ENCODE data around the gene GANC.

The GANC gene

GRCh38 chr15:42306681-42307080 lies 33.7 kb downstream of the GANC start:
- no peak for DNase-seq (ENCODE audit: low spot score)
- H3K79me1 ChIP-seq (ENCODE audit: low read depth, low read length): no peaks in the 10 kb centered on the region
- H3K36me3 ChIP-seq (replicated peaks in 1 of 2; ENCODE audit: control insufficient read depth in 2 of 2, insufficient read depth in 2 of 2, low read length in 2 of 2): peaks cover 0 to 10% of the 10 kb centered on the region in 2 donors
- H2BK5ac ChIP-seq (ENCODE audit: low read length): no peak overlapping the region
- no peak overlapping the region for H3K4me3 ChIP-seq (ENCODE audit: low read length in 2 of 2)
- peaks cover 0 to 2% of the 10 kb centered on the region in 2 donors for H3K4me1 ChIP-seq (ENCODE audit: control insufficient read depth in 2 of 2, insufficient read depth in 1 of 2, low read depth in 1 of 2, low read length in 2 of 2)
- no peak overlapping the region for H3K4ac ChIP-seq (ENCODE audit: low read length)
- H4K8ac ChIP-seq (ENCODE audit: low read depth, low read length): no peak overlapping the region
- H3K27ac ChIP-seq (replicated peaks; ENCODE audit: low read length): no peak overlapping the region
- H3K9ac ChIP-seq (ENCODE audit: low read depth, low read length, poor library complexity): no peak overlapping the region
- H3K4me2 ChIP-seq (ENCODE audit: insufficient read depth, low read length, poor library complexity, severe bottlenecking): no peak overlapping the region
- no peak overlapping the region for H2BK120ac ChIP-seq (ENCODE audit: low read depth, low read length)
- no peak overlapping the region for H3K23ac ChIP-seq (ENCODE audit: low read depth, low read length, poor library complexity)
- no peak overlapping the region for H2BK12ac ChIP-seq (ENCODE audit: low read length)
- H3K9me3 ChIP-seq (replicated peaks in 1 of 2; ENCODE audit: control insufficient read depth in 2 of 2, insufficient read depth in 1 of 2, low read depth in 1 of 2, low read length in 2 of 2): no peaks in the 10 kb centered on the region
- no CpG with 5 or more reads among the region's 1 CpG for WGBS, 2 donors (ENCODE audit: extremely low coverage in 2 of 2, insufficient read length in 2 of 2, insufficient replicate concordance in 1 of 2)
- H2AK5ac ChIP-seq (ENCODE audit: low read depth, low read length): no peak overlapping the region
- H3K27me3 ChIP-seq (ENCODE audit: control insufficient read depth in 3 of 3, insufficient read depth in 3 of 3, low read depth in 1 of 3, low read length in 3 of 3): no peaks in the 10 kb centered on the region
- H3K14ac ChIP-seq (ENCODE audit: low read length): no peak overlapping the region
- no peak overlapping the region for H2AFZ ChIP-seq (ENCODE audit: low read length)
- no peak overlapping the region for H3K18ac ChIP-seq (ENCODE audit: low read length)
- H2BK15ac ChIP-seq (ENCODE audit: low read length): no peak overlapping the region
- H4K91ac ChIP-seq (ENCODE audit: low read depth, low read length, poor library complexity): no peak overlapping the region

GRCh38 chr15:42313463-42313862 lies 40.5 kb downstream of the GANC start:
- no peak overlapping the region for H3K4ac ChIP-seq (ENCODE audit: low read length)
- no peaks in the 10 kb centered on the region for H3K79me1 ChIP-seq (ENCODE audit: low read depth, low read length)
- DNase-seq (ENCODE audit: low spot score): no peak
- H2BK12ac ChIP-seq (ENCODE audit: low read length): no peak overlapping the region
- no peak overlapping the region for H3K18ac ChIP-seq (ENCODE audit: low read length)
- H4K91ac ChIP-seq (ENCODE audit: low read depth, low read length, poor library complexity): no peak overlapping the region
- H3K4me2 ChIP-seq (ENCODE audit: insufficient read depth, low read length, poor library complexity, severe bottlenecking): no peak overlapping the region
- H2AK5ac ChIP-seq (ENCODE audit: low read depth, low read length): no peak overlapping the region
- peaks cover 0 to 10% of the 10 kb centered on the region in 2 donors for H3K36me3 ChIP-seq (replicated peaks in 1 of 2; ENCODE audit: control insufficient read depth in 2 of 2, insufficient read depth in 2 of 2, low read length in 2 of 2)
- no peak overlapping the region for H3K9ac ChIP-seq (ENCODE audit: low read depth, low read length, poor library complexity)
- H3K27me3 ChIP-seq (ENCODE audit: control insufficient read depth in 3 of 3, insufficient read depth in 3 of 3, low read depth in 1 of 3, low read length in 3 of 3): no peaks in the 10 kb centered on the region
- no peak overlapping the region for H3K23ac ChIP-seq (ENCODE audit: low read depth, low read length, poor library complexity)
- no peaks in the 10 kb centered on the region for H3K9me3 ChIP-seq (replicated peaks in 1 of 2; ENCODE audit: control insufficient read depth in 2 of 2, insufficient read depth in 1 of 2, low read depth in 1 of 2, low read length in 2 of 2)
- no peak overlapping the region for H2AFZ ChIP-seq (ENCODE audit: low read length)
- H3K27ac ChIP-seq (replicated peaks; ENCODE audit: low read length): no peak overlapping the region
- no peak overlapping the region for H2BK5ac ChIP-seq (ENCODE audit: low read length)
- WGBS, 2 donors (ENCODE audit: extremely low coverage in 2 of 2, insufficient read length in 2 of 2, insufficient replicate concordance in 1 of 2): no CpG with 5 or more reads among the region's 3 CpGs
- no peak overlapping the region for H2BK15ac ChIP-seq (ENCODE audit: low read length)
- H3K14ac ChIP-seq (ENCODE audit: low read length): no peak overlapping the region
- peaks cover 0 to 2% of the 10 kb centered on the region in 2 donors for H3K4me1 ChIP-seq (ENCODE audit: control insufficient read depth in 2 of 2, insufficient read depth in 1 of 2, low read depth in 1 of 2, low read length in 2 of 2)
- H3K4me3 ChIP-seq (ENCODE audit: low read length in 2 of 2): no peak overlapping the region
- no peak overlapping the region for H4K8ac ChIP-seq (ENCODE audit: low read depth, low read length)
- H2BK120ac ChIP-seq (ENCODE audit: low read depth, low read length): no peak overlapping the region

GRCh38 chr15:42314818-42315217 lies 41.8 kb downstream of the GANC start:
- no peak overlapping the region for H2AK5ac ChIP-seq (ENCODE audit: low read depth, low read length)

GRCh38 chr15:42315521-42315920 lies 42.5 kb downstream of the GANC start:
- Histone ChIP-seq H3K79me1 (ENCODE audit: low read depth, low read length) (no peaks in the 10 kb centered on the region), H2BK5ac (ENCODE audit: low read length) (no peak overlapping the region), H2BK120ac (ENCODE audit: low read depth, low read length) (no peak overlapping the region), H3K18ac (ENCODE audit: low read length) (no peak overlapping the region), H3K4me2 (ENCODE audit: insufficient read depth, low read length, poor library complexity, severe bottlenecking) (no peak overlapping the region), H3K4me3 (ENCODE audit: low read length in 2 of 2) (no peak overlapping the region), H2AFZ (ENCODE audit: low read length) (no peak overlapping the region), H4K8ac (ENCODE audit: low read depth, low read length) (no peak overlapping the region), H2AK5ac (ENCODE audit: low read depth, low read length) (no peak overlapping the region), H3K9me3 (replicated peaks in 1 of 2; ENCODE audit: control insufficient read depth in 2 of 2, insufficient read depth in 1 of 2, low read depth in 1 of 2, low read length in 2 of 2) (no peaks in the 10 kb centered on the region), H3K9ac (ENCODE audit: low read depth, low read length, poor library complexity) (no peak overlapping the region), H4K91ac (ENCODE audit: low read depth, low read length, poor library complexity) (no peak overlapping the region), H3K27me3 (ENCODE audit: control insufficient read depth in 3 of 3, insufficient read depth in 3 of 3, low read depth in 1 of 3, low read length in 3 of 3) (no peaks in the 10 kb centered on the region), H2BK15ac (ENCODE audit: low read length) (no peak overlapping the region), H3K14ac (ENCODE audit: low read length) (no peak overlapping the region), H3K36me3 (replicated peaks in 1 of 2; ENCODE audit: control insufficient read depth in 2 of 2, insufficient read depth in 2 of 2, low read length in 2 of 2) (peaks cover 0 to 6% of the 10 kb centered on the region in 2 donors), H2BK12ac (ENCODE audit: low read length) (no peak overlapping the region), H3K4me1 (ENCODE audit: control insufficient read depth in 2 of 2, insufficient read depth in 1 of 2, low read depth in 1 of 2, low read length in 2 of 2) (no peaks in the 10 kb centered on the region), H3K4ac (ENCODE audit: low read length) (no peak overlapping the region), H3K27ac (replicated peaks; ENCODE audit: low read length) (no peak overlapping the region), H3K23ac (ENCODE audit: low read depth, low read length, poor library complexity) (no peak overlapping the region)
- no CpG with 5 or more reads among the region's 1 CpG for WGBS, 2 donors (ENCODE audit: extremely low coverage in 2 of 2, insufficient read length in 2 of 2, insufficient replicate concordance in 1 of 2)
- DNase-seq (ENCODE audit: low spot score): no peak

More at GRCh38 chr15:42314818-42315217, 41.8 kb downstream of the GANC start:
- Histone ChIP-seq H4K8ac (ENCODE audit: low read depth, low read length) (no peak overlapping the region), H3K18ac (ENCODE audit: low read length) (no peak overlapping the region), H3K23ac (ENCODE audit: low read depth, low read length, poor library complexity) (no peak overlapping the region), H2AFZ (ENCODE audit: low read length) (no peak overlapping the region), H3K36me3 (replicated peaks in 1 of 2; ENCODE audit: control insufficient read depth in 2 of 2, insufficient read depth in 2 of 2, low read length in 2 of 2) (peaks cover 0 to 10% of the 10 kb centered on the region in 2 donors), H3K27me3 (ENCODE audit: control insufficient read depth in 3 of 3, insufficient read depth in 3 of 3, low read depth in 1 of 3, low read length in 3 of 3) (no peaks in the 10 kb centered on the region), H3K9me3 (replicated peaks in 1 of 2; ENCODE audit: control insufficient read depth in 2 of 2, insufficient read depth in 1 of 2, low read depth in 1 of 2, low read length in 2 of 2) (no peaks in the 10 kb centered on the region), H3K27ac (replicated peaks; ENCODE audit: low read length) (no peak overlapping the region), H3K9ac (ENCODE audit: low read depth, low read length, poor library complexity) (no peak overlapping the region), H3K4me1 (ENCODE audit: control insufficient read depth in 2 of 2, insufficient read depth in 1 of 2, low read depth in 1 of 2, low read length in 2 of 2) (no peaks in the 10 kb centered on the region), H2BK5ac (ENCODE audit: low read length) (no peak overlapping the region), H2BK120ac (ENCODE audit: low read depth, low read length) (no peak overlapping the region), H4K91ac (ENCODE audit: low read depth, low read length, poor library complexity) (no peak overlapping the region), H3K4ac (ENCODE audit: low read length) (no peak overlapping the region), H2BK15ac (ENCODE audit: low read length) (no peak overlapping the region), H3K79me1 (ENCODE audit: low read depth, low read length) (no peaks in the 10 kb centered on the region), H3K14ac (ENCODE audit: low read length) (no peak overlapping the region), H3K4me2 (ENCODE audit: insufficient read depth, low read length, poor library complexity, severe bottlenecking) (no peak overlapping the region), H3K4me3 (ENCODE audit: low read length in 2 of 2) (no peak overlapping the region), H2BK12ac (ENCODE audit: low read length) (no peak overlapping the region)
- no peak for DNase-seq (ENCODE audit: low spot score)
- no CpG with 5 or more reads among the region's 1 CpG for WGBS, 2 donors (ENCODE audit: extremely low coverage in 2 of 2, insufficient read length in 2 of 2, insufficient replicate concordance in 1 of 2)

Data from neuronal stem cell (in vitro differentiated cells).